GM10266 (cell line): ENCODE results near the gene SMYD4.
"Not testable (repeated sequence)": the region's sequence is repeated elsewhere in the genome, so short reads cannot be mapped to it uniquely, and the experiment has no call there.

Source experiments
- DNase-seq: peaks from one replicate; pipeline ENCODE4 v3.0.0; 2012; ENCODE audit errors: extremely low spot score
- TF ChIP-seq, protein P1 (sequence below): IDR thresholded peaks from 2 replicates; pipeline ENCODE4 v1.5.1; 2012; ENCODE audit warnings: mild to moderate bottlenecking, low read depth; ENCODE audit not compliant: control insufficient read depth, insufficient read depth; ENCODE audit errors: missing control alignments

Gene SMYD4

DNA sequence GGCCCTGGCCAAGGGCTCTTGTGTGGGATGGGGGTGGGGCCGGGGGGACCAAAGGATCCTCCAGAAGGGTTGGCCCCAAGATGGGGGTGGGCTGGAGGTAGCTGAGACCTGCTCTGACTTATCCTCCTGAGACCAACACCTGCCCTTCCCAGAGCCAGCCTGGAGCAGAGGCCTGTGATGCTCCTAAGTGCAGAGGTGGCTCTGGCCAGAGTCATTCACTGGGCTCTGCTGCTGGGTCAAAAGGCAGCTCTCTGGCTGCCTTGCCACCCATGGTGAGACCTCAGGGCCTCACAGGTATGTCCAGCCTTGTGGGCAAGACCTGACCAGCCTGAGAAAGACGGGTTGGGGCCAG is 86.6 kb downstream of the SMYD4 start:
- no peak for DNase-seq
- TF ChIP-seq, protein P1, sequence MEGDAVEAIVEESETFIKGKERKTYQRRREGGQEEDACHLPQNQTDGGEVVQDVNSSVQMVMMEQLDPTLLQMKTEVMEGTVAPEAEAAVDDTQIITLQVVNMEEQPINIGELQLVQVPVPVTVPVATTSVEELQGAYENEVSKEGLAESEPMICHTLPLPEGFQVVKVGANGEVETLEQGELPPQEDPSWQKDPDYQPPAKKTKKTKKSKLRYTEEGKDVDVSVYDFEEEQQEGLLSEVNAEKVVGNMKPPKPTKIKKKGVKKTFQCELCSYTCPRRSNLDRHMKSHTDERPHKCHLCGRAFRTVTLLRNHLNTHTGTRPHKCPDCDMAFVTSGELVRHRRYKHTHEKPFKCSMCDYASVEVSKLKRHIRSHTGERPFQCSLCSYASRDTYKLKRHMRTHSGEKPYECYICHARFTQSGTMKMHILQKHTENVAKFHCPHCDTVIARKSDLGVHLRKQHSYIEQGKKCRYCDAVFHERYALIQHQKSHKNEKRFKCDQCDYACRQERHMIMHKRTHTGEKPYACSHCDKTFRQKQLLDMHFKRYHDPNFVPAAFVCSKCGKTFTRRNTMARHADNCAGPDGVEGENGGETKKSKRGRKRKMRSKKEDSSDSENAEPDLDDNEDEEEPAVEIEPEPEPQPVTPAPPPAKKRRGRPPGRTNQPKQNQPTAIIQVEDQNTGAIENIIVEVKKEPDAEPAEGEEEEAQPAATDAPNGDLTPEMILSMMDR: no peak

DNA sequence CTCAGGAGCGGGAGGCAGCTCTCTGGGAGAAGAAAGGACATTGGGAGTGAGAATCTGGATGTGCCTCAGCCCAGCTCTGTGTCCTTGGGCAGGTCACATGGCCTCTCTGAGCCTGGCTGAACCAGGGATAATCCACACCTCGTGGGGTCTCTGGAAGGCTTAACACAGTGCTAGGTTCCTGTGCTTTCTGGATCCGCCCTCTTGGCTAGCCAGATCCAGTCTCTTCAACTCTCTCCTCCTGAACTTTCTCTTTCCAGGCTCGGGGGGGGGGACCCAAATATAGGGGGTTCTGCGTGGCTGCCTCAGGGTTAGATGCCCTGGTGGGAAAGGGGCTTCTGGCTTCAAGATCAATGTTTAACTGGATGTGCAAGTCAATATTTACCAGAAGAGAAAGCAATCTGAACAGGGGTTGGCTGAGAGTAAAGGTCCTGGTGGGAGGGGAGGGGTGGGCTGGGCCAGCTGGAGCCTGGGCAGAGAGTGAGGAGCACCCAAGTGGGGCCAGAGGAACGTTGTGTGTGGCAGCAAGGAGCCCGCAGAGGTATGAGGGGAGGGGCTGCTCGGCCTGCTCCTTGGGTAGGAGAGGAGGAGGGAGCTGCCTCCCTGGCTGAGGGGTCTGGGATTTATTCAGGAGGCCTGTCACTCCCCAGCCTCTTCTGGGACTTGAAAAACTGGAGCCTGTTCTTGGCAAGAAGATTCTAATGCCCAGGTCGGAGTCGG is 87.2 kb downstream of the SMYD4 start, which contains the start of gene SERPINF2:
SERPINF2 (plus strand) TSS at position 501 of the 717 bp plus-strand sequence. CDS start 2,125 bp downstream, outside the sequence.
- no peak for DNase-seq
- TF ChIP-seq, protein P1: no peak

GRCh38 chr17:1741899-1742298 is 87.8 kb downstream of the SMYD4 start:
- not testable (repeated sequence) for DNase-seq

GRCh38 chr17:1737531-1738291 is 92.0 kb downstream of the SMYD4 start:
- TF ChIP-seq, protein P1: no peak
- no peak for DNase-seq

- TF ChIP-seq, protein P1: no peak
- peak; percentile 93 for DNase-seq
These were observed 93.1 kb downstream of the SMYD4 start for GRCh38 chr17:1736348-1737281.

DNA sequence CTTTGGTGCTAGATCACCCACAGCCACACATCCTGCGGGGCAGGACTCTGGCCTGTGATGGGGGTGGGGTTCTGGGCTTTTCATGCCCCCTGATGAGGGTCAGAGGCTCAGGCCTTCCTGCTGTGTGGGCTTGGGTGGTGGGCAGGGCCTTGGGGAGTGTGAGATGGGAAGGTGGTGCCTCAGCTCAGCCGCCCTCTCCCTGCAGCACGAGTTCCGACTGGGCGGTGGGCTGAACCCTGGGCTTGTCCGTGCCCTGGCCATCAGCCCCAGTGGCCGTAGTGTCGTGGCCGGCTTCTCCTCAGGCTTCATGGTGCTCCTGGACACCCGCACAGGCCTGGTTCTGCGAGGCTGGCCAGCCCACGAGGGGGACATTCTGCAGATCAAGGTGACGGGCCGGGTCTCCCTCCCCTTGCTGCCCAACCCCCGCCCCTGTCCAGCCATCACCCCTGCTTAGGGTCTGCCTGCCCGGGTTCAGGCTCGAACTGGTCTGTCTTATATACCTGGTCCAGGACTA is 93.8 kb downstream of the SMYD4 start:
- no peak for DNase-seq
- TF ChIP-seq, protein P1: no peak

- no peak for DNase-seq
- TF ChIP-seq, protein P1: no peak
These were observed 94.3 kb downstream of the SMYD4 start for GRCh38 chr17:1735418-1735817.
